ENCODE measurements around the gene USP50.
A peak's percentile ranks its signal among the peaks of the same experiment; 100 is the strongest.
"Not testable (repeated sequence)": the region's sequence is repeated elsewhere in the genome, so short reads cannot be mapped to it uniquely, and the experiment has no call there.

USP50 gene

GRCh38 chr15:50505656-50506055 is 40.8 kb downstream of the USP50 start:
- DNase-seq (ENCODE audit: extremely low read depth in 1 of 2, low read depth in 1 of 2), result not testable (repeated sequence)

GRCh38 chr15:50503144-50503543 is 43.3 kb downstream of the USP50 start:
- no peak for DNase-seq (ENCODE audit: extremely low read depth in 1 of 2, low read depth in 1 of 2)

- DNase-seq (ENCODE audit: extremely low read depth in 1 of 2, low read depth in 1 of 2), result no peak
Measured at GRCh38 chr15:50501815-50502214, 44.7 kb downstream of the USP50 start.

GRCh38 chr15:50500352-50500751 is 46.1 kb downstream of the USP50 start:
- DNase-seq (ENCODE audit: extremely low read depth in 1 of 2, low read depth in 1 of 2), result no peak

- no peak for DNase-seq (ENCODE audit: extremely low read depth in 1 of 2, low read depth in 1 of 2)
Measured at GRCh38 chr15:50496692-50497091, 49.8 kb downstream of the USP50 start.

GRCh38 chr15:50494547-50494946 is 51.9 kb downstream of the USP50 start:
- not testable (repeated sequence) for DNase-seq (ENCODE audit: extremely low read depth in 1 of 2, low read depth in 1 of 2)

- no peak for DNase-seq (ENCODE audit: extremely low read depth in 1 of 2, low read depth in 1 of 2)
Measured at GRCh38 chr15:50493625-50494024, 52.8 kb downstream of the USP50 start.

- DNase-seq (ENCODE audit: extremely low read depth in 1 of 2, low read depth in 1 of 2), result peak in 1 of 2 donors; percentile 20
Measured at GRCh38 chr15:50487287-50487686, 59.2 kb downstream of the USP50 start.

GRCh38 chr15:50485389-50485788 is 61.1 kb downstream of the USP50 start:
- no peak for DNase-seq (ENCODE audit: extremely low read depth in 1 of 2, low read depth in 1 of 2)

GRCh38 chr15:50484781-50485180 is 61.7 kb downstream of the USP50 start:
- DNase-seq (ENCODE audit: extremely low read depth in 1 of 2, low read depth in 1 of 2), result no peak

- no peak for DNase-seq (ENCODE audit: extremely low read depth in 1 of 2, low read depth in 1 of 2)
Measured at GRCh38 chr15:50476143-50476542, 70.3 kb downstream of the USP50 start.

- no peak for DNase-seq (ENCODE audit: extremely low read depth in 1 of 2, low read depth in 1 of 2)
Measured at GRCh38 chr15:50471072-50471471, 75.4 kb downstream of the USP50 start.

- no peak for DNase-seq (ENCODE audit: extremely low read depth in 1 of 2, low read depth in 1 of 2)
Measured at GRCh38 chr15:50463423-50464358, 82.8 kb downstream of the USP50 start.

GRCh38 chr15:50458348-50459112 is 87.9 kb downstream of the USP50 start:
- DNase-seq (ENCODE audit: extremely low read depth in 1 of 2, low read depth in 1 of 2), result no peak

- no peak for DNase-seq (ENCODE audit: extremely low read depth in 1 of 2, low read depth in 1 of 2)
Measured at GRCh38 chr15:50452927-50453326, 93.5 kb downstream of the USP50 start.

Data from stimulated activated CD8-positive, alpha-beta memory T cell treated with anti-CD3 and anti-CD28 coated beads, Interleukin-7, amount 100 ng/mL, for 48 hours (primary cell).